AML-193 (cell line): Measurements from ENCODE around the gene GSTA5.
"Not testable (repeated sequence)": the region's sequence is repeated elsewhere in the genome, so short reads cannot be mapped to it uniquely, and the experiment has no call there.

ENCODE experiments used
- DNase-seq, 2 experiments: peaks; one replicate each; lab custom pipeline; 2025; lab: John Stamatoyannopoulos, UW

Gene GSTA5

GRCh38 chr6:52788478-52788877 is 52.1 kb downstream of the GSTA5 start:
- DNase-seq: no peak

- no peak for DNase-seq
These were observed 52.7 kb downstream of the GSTA5 start for GRCh38 chr6:52787917-52788316.

- DNase-seq: no peak
These were observed 54.2 kb downstream of the GSTA5 start for GRCh38 chr6:52786249-52786956.

- DNase-seq: not testable (repeated sequence)
These were observed 57.8 kb downstream of the GSTA5 start for GRCh38 chr6:52782696-52783274.

GRCh38 chr6:52782209-52782608 is 58.4 kb downstream of the GSTA5 start:
- not testable (repeated sequence) for DNase-seq
